ENCODE measurements around the gene RIMS4.
"Not testable (repeated sequence)": the region's sequence is repeated elsewhere in the genome, so short reads cannot be mapped to it uniquely, and the experiment has no call there.

The RIMS4 gene

DNA sequence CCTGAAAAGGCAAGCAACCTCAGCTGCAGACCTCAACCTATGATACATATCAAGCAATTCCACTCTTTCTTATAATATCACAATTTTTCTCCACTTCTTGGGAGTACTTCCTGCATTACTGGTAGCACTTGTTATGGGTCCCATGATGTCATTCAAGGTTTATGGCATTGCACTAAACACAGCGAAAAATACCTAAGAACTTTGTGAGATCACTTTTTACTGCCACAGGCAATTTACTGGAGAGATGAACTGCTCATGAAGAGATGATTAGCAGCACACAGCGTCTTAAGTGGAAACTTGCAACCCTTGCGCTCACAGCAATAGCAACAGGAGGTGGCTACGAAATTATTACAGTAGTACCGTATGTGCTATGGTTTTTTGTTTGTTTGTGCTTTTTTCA is 19.3 kb upstream of the RIMS4 start:
- DNase-seq: no peak

DNA sequence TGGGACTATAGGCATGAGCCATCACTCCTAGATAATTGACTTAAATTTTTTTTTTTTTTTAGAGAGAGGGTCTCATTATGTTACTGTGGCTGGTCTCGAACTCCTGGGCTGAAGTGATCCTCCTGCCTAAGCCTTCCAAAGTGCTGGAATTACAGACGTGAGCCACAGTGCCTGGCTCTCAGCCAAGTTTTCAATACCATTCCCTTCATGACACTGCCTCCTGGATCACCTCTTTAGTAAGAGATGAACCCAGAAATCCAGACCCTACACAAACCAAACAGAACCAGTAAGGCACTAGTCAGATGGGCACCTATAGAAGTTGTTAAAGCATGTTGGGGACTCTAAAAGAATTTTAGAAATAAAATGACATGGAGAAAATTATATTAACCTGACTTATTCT is 18.3 kb upstream of the RIMS4 start:
- no peak for DNase-seq

DNA sequence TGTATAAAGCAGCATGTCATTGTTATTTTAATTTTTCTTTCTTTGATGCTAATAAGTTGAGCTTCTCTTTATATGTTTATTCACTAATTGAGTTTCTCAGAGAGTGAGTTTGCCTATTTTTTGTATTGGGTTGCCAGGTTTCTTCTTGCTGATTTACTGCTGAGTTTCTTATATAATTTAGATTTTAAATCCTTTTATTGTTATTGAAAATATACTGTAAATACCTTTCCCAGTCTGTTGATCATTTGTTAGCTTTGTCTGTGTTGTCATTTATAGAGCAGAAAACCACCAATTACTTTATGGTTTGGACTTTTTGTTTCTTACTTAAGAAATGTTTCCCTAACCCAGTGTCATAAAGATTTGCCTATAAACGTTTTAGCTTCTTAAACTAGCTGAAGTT is 17.1 kb upstream of the RIMS4 start:
- DNase-seq: no peak

DNA sequence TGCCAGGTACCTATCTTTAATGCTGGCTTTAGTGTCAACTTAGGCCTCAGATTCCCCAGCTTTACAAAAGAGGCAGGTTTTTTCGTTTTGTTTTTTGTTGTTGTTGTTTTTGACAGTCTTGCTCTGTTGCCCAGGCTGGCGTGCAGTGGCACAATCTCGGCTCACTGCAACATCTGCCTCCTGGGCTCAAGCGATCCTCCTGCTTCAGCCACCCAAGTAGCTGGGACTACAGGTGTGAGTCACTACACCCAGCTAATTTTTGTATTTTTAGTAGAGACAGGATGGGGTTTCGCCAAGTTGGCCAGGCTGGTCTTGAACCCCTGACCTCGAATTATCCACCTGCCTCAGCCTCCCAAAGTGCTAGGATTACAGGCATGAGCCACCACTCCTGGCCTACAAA is 11.2 kb upstream of the RIMS4 start:
- DNase-seq: not testable (repeated sequence)

DNA sequence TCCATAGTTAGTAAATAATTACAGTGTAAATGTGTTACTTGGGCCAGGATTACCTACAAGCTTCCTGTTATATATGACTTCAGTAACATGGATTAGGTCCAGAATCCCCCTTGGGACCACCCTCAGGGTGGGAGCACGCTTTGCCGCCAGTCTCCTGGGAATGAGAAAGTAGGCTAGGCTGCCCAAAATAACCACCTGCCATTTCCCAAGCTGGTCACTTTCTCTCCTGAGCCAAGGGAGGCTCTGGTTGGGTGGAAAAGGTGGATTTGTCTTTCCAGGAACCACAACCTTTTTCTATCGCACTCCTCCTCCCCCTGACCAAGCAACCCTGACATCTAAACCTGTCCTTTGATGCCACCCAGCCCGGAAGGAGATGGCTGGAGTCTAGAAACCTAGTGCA is 9.6 kb upstream of the RIMS4 start:
- DNase-seq: no peak

DNA sequence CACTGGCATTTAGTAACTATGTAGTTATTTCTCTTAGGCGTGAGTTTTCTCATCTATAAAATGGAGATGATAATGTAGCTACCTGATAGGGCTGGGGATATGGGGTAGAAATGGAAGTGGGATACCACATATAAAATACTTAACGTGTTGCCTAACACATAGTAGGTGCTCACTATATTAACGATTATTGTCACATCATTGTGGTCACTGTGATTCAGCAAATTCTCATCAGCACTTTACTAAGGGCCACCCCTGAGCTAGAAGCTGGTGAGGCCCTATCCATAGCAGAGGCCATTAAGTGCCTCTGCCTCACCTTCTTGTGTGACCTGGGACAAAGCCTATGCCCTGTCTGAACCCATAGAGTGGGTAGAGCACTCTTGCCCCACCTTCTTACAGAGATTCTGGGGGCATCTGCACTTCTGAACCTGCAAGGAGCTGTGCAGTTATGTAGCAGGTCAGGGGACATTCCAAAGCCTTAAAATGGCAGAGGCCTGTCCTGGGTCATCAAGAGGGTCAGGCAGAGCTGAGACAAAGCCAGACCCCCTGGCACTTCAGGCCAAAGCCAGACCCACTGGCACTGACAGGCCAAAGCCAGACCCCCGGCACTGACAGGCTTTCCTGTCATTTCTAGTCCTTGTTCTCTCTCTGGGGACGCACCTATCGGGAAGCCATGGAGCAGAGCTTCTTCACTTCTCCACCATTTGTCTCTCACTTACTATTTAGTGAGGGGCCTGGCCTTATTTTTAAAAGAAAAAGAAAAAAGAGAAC is 7.0 kb upstream of the RIMS4 start:
- no peak for DNase-seq

DNA sequence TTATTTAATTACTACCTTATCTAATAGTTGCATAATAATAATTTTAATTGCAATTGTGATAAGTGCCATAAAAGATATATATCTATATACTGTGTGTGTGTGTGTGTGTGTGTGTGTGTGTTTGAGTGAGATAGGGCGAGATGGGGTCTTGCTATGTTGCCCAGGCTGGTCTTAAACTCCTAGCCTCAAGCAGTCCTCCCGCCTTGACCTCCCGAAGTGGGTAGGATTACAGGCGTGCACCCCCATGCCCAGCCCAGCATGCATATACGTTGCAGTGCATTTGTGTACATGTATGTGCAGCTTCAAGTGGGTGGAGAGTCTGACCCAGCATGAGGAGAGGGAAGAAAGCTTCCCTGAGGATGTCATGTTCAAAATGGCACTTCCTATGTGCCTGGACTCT is 4.6 kb upstream of the RIMS4 start:
- DNase-seq: no peak

DNA sequence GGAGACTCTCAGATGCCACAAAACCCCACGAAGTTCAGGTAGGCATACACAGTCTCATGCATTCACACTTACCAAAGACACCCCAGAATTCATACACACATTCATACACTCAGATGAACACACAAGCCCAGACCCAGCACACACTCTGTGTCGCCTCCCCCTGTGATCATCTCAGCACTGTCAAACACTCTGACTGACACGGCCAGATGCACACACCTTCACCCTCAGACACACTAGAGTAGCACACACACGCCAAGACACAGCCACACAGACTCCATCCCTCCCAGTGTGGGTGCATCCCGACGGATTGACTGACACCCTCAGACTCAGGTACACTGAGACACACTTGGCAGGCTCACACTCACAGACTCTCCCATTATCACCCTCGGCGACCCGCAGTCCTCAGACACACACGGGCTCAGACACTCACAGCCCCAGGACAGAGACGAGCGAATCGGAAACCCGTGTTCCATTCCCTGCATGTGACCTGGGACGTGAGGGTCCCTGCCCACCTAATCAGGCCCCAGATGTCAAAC is 872 bp upstream of the RIMS4 start:
- no peak for DNase-seq

DNA sequence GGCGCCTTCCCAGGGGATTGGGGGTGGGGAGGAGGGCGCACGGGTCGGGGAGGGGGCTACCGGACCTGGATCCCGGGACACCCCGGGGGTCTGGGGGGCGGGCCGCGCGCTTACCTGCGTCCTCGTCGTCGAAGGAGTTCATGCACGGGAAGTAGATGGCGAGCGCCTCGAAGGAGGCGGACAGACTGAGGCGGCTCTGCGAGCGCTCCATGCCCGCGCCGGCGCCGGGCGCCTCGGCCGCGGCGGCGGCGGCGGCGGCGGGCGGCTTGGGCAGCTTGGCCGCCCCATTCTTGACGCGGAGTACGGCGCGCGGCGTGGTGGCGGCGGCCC is 320 bp downstream of the RIMS4 start:
- DNase-seq: no peak

DNA sequence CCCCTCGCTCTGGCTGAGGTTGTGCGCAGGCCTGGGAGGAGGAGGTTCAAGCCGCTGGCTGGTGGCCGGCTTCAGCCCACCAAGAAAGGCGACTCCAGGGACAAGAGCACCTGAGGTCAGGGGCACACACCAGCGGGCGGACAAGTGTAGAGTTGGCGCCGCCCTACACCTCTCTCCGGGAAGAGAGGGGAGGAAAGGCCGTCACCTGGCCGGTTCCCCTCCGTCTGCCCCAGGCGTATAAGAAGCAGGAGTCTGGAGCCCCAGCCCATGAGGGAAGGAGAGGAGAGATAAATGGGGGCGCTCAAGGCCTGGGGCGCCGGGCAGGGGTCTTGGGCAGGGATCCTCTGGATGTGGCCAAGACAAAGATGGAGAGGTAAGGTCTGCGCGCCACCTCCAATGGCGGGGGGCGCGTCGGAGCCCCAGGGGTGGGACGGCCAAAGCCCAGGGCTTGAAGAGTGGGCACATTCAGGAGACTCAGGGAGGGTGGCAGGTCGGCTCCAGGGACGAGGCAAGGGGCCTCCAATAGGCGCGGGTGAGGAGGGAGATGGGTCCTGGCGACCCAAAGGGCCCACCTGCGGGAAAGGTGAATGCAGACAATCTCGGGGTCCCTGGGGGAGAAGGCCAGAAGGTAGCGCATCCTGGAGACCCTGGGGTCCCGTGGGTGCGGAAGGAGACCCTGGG is 826 bp downstream of the RIMS4 start:
- no peak for DNase-seq

DNA sequence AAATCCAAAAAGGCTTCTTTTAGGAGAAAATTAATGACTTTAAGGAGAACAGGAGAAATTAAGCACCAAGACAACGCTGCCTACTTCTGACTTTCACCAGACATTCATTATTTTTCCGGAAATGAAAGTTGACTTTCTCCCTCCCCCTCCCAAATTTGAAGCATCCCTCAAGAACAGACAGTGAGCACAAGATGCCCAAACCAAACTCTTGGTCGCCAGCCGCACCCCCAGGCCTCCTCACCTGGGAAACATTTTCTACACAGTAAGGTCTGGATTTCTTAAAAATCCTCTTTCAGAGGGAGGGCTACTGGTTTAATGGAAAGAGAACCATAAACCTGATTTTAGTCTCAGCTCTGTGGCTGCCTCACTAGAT is 2.7 kb downstream of the RIMS4 start:
- no peak for DNase-seq

DNA sequence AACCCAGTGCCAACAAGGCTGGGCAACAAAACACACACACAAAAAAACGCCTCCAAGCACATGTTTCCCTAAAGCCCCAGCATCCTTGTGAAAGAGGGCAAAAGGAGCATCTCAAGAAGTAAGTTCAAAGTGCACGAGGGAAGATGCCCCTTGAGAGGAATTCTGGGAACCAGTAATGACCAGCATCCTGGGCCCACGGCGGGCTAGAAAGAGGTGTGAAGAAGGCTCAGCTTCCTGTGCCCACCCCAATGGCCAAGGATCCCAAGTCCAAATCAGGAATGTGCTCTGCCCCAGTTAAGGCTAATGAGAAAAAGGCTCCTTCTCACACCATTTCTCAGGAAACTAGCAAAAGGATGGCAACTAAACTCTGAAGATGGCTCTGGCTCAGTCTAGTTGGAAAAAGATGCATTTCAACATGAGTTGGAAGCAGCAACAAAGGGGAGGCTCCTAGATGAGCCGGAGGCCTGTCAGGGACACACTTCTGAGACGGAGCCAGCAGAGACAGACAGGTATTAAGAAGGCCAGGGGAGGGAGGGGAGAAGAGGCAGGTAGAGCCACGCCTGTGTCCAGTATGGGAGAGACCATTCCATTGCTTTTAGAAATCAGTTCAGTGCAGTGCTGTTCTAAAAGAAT is 3.2 kb downstream of the RIMS4 start:
- no peak for DNase-seq

DNA sequence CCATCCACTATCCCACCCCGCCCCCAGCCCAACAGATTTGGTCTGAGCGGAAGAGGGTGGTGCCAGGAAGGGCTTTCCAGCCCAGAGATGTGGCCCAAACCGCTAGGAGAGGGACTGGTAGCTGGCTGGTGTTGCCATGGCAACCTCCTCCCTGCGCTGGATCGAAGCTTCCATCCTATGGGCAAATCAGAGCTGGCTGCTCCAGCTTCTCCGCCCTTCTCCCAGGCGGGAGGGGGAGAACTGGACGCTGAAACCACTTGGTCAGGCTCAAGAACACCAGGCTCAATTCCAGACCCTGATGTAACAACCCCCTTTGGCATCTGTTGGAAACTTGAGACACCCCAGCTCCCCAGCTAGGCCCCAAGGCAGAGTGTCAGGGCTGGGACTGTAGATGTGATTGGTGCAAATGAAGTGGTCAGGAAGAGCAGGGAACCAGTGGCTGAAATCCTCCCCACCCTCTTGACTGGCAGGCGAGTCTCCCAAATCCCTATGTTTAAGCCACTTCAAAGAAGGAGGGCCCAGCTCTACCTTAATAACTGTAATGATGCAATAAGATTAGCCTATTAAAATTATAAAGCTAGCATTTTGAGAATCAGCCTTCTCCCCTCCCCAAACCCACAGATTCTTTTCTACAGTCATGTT is 4.2 kb downstream of the RIMS4 start:
- DNase-seq: peak; percentile 42

DNA sequence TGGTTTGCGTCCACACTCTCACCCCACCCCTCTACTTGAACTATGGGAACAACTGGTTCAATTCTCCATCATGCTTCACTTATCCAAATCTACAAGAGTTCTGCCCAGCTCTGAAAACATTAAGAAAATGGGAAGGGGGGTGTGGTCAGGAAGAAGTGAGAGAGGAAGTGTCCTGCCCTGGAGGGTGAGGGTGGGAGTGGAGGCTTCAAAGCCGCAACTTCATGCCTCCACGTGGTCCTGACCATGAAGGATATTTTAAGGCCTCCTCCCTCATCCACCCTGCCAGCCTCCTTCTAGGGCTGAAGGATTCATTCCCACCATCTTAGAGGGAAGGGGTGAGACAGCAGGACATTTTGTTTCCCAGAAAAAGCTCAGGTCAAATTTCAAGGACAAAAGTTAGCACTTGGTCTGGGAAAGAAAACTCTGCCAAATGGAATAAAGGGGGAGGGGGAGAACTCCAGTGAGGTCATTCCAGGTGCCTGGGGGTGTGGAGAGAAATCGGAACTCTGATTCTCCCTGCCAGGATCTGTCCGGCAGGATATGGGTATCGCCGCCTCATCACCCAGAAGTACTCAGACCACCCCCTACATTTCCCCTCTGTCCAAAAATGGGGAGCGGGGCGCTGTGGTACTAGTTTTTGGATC is 4.9 kb downstream of the RIMS4 start:
- DNase-seq: no peak

DNA sequence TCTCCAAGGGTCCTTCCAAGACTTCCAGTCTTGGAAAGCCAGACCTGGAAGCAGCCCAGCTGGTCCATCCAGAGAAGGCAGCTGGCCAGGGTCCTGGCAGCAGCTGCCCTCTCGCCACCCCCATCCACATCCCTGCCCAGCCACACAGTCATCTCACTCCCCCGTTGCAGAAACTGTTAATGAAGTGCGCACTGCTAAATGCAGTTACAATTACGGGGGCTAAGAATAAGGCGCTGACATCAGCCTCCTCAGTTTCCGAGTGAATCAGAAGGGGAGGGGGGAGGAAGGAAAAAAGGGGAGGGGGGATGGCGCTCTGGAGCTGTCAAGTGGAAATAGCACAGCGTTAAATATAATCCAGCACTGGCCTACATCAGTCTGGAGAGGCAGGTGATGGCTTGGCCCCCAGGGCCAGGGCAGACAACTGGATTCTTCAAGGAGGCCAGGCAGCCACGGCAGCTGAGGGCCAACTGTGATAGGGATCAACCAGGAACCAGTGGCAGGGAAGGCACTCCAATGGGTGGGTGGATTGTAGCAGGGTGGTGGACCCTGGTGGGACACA is 6.9 kb downstream of the RIMS4 start:
- no peak for DNase-seq

DNA sequence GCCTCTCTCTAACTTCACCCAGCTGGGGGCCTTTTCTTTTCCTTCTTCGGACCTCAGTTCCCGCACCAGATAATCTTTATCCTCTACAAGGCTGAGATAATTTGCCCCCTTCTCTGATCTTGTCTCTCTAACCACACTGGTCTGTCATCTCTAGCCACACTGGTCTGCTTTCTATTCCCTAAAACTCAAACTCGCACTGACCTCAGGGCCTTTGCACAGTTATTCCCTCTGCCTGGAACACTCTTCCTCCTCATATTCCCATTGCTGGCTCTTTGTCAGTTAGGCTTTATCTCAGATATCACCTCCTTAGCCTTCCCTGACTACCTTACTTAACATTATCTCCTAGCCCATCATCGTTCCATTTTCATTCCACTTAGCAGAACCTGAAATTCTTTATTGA is 7.6 kb downstream of the RIMS4 start:
- no peak for DNase-seq

DNA sequence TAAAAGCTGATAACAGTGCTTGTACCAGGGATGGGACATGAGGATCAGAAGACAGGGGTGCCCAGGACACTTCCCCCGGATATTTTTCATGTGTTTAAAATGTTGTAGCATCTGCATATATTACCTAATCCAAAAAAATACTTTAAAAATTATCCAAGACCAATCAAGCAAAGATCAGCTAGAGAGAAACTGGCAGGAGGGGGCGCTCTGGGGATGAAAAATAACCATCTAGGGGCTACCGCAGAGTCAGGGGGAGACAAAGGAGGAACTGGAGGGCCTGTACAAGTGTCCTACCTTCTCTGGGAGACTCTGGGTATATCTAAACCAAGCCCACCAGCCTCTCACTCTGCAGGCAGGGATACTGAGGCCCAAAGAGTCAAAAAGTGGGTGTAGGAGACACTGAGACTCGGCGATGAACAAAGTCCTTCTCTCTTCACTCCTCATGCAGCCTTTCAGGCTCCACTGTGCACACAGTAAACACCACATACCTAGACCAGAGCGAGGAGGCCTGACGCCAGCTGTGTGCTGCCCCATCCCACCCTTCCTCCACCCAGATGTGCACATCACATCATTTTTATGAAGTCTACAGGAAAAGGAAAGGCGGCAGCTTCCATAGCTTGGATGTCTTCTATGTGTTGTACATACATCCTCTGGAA is 9.8 kb downstream of the RIMS4 start:
- no peak for DNase-seq

DNA sequence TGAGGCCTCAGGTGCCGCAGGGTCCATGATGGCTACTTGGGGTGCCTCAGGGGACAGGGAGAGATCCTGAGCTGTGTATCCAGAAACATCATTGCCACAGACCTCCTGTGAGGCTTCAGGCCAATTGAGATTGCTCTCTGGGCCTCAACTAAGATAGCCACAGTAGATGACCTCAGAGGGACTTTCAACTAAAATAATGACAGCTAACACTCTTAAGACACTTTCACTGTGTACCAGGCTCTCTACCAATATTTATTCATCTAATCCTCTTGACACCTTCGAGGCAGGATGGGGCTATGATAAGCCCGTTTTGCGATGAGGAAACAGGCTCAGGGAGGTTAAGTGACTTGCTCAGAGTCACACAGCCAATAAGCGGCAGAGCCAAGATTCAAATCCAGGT is 10.7 kb downstream of the RIMS4 start:
- no peak for DNase-seq

DNA sequence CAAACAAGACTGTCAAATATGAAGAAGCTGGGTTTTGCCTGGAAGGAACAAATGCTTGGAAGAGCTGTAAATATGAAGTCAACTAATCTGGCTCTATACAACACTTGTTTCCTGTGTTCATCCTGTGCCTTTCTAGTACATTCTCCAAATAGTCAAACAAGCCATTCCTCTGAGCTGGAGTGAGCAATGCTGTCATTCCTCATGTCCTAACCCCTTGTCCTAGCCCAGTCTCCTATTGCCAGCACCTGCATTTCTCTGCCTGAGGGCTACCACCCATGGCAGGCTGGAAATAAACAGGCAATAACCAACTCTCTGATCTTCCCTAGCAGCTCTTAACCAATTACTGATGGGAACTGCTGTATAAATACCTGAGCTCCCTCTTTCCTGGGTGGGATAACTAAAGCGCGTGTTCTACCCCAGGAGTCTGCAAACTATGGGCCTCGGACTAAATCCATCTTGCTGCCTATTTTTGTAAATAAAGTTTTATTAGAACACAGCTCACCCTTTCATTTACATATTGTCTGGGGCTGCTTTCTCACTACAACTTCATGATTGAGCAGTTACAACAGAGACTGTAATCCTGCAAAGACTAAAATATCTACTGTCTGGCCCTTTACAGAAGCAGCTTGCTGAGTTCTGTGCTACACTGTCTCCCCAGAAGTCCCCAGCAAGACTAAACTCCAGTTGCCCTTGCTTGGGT is 13.4 kb downstream of the RIMS4 start:
- DNase-seq: no peak

DNA sequence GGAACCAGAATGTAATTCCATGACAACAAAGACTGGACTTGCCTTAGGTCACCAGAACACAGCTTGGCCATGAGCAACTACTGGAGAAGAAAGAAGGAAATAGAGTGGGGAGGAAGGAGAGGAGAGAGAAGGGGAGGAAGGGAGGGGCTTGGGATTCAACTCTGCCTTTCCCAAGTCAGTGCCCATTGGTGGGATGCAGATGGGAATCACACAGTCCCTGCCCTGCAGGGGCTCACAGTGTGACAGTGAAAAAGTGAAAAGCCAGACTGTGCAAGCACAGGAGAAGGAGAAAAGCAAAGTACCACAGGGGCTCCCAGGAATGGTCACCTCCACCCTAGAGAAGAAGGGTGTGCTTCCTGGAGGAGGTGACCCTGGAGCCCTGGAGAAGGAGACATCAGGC is 14.0 kb downstream of the RIMS4 start:
- DNase-seq: no peak

DNA sequence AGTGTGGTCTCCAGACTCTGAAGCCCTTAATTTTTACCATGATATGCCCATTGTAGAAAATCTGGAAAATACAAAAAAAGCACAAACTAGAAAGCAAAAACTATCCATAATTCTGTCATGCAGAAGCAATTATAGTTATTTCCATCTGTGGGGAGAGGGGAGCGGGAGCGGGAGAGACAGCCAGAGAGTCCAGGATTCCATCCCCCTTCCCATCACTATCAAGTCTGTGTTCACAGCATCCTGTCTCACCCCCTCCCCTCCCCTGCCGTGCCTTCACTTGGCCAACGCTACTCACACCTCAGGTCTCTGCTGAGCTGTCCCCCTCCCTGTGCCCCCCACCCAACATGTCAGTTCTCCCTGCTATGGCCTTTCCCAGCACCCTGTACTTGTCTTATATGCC is 14.5 kb downstream of the RIMS4 start:
- DNase-seq: no peak

DNA sequence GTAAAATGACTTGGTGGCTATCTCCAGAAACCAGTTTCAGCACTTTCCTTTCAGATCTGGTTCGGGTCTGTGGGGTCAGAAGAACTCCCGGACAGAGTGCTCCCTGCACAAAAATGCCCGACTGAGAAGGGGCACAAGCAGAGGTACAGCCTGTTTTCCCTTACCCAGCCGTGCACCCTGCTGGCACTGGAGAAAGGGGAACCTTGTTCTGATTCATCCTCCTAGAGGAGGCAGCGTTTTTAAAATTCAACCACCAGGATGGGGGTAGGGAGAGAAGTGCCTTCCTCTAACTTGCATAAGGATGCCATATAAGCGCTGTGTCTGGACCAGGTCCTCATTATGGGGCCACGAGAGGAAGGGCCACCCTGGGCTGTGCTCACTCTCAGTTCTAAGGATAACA is 17.6 kb downstream of the RIMS4 start:
- DNase-seq: no peak

All from NCI-H146 (cell line).